GM19438 (cell line): ENCODE results near the gene ZBTB5.

Source experiments
- ATAC-seq: cut with Tn5 transposase; IDR thresholded peaks from one replicate; pipeline ENCODE4 v1.9.1; 2021; ENCODE audit warnings: low read depth; ENCODE audit not compliant: unreplicated experiment

The ZBTB5 gene

DNA sequence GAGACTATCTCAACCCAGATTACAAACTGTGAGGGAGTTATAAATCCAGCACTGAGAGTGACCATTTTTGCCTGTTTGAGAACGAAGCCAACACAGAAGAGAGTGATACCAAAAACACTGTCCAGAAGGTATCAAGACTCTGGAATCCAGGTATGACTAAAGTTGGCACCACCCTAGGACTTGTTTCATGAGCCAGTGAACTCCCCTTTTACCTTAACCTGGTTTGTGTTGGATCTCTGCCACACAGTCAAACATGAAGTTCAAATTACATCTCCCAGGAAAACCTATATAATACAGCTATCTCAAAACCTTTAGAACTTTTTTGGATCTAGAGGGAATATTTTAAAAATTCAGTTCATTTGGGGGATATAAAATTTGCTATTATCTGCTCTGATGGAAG lies 11.4 kb downstream of the ZBTB5 start:
- no peak for ATAC-seq

GRCh38 chr9:37452611-37453010 lies 12.6 kb downstream of the ZBTB5 start:
- no peak for ATAC-seq

GRCh38 chr9:37451628-37452027 lies 13.6 kb downstream of the ZBTB5 start:
- no peak for ATAC-seq

DNA sequence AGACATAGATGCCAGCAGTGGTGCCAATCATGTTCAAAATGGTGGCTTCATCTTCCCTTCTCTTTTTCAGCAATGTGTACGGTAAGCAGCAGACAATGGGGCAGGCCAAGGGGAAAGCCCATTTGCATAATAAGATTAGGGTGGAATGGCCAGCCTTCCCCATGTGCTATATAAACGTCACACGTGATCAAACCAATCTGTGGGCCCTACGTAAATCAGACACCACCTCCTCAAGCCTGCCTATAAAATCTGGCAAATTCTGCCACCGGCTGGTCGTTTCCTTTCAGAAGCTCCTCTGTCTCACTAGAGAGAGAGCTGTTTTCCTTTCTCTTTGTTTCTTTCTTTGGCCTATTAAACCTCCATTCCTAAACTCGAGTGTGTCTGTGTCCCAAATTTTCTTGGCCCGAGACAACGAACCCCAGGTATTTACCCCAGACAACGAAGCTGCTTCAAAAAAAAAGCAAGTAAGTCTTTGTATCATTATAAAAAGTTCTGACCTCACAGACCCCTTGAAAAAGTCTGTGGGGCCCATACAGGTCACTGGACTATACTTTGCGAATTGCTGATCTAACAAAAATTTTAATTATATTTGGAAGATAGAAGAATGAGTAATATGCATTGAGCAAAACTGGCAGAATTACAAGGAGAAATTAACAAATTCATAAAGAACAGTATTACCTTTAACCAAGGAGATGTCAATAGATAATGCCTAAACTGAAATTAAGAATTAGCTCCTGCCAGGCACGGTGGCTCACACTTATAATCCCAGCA lies 15.2 kb downstream of the ZBTB5 start:
- ATAC-seq: no peak

DNA sequence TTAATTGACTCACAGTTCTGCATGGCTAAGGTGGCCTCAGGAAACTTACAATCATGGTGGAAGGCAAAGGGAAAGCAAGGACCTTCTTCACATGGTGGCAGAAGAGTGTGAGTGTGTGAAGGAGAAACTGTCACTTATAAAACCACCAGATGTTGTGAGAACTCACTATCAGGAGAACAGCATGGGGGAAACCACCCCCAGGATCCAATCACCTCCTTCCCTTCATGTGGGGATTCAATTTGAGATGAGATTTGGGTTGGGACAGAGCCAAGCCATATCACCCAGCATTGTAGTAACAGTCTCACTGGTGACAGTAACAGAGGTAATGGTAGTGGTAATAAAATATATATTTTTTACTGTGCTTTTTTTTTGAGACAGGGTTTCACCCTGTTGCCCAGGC lies 18.1 kb downstream of the ZBTB5 start:
- no peak for ATAC-seq

- no peak for ATAC-seq
Measured at GRCh38 chr9:37446401-37446800, 18.8 kb downstream of the ZBTB5 start.

- no peak for ATAC-seq
Measured at GRCh38 chr9:37445832-37446231, 19.4 kb downstream of the ZBTB5 start.

GRCh38 chr9:37444890-37445289 lies 20.4 kb downstream of the ZBTB5 start:
- ATAC-seq: no peak

DNA sequence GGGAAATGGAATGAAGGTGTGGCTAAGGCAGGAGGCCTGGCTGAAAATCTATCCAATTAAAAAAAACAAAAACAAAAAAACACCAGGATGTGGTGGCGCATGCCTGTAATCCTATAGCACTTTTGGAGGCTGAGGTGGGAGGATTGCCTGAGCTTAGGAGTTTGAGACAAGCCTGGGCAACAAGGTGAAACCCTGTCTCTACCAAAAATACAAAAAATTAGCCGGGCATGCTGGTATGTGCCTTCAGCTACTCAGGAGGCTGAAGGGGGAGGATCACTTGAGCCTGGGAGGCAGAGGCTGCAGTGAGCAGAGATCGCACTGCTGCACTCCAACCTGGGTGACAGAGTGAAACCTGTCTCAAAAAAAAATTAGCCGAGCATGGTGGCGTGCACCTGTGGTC lies 21.7 kb downstream of the ZBTB5 start:
- no peak for ATAC-seq

- no peak for ATAC-seq
Measured at GRCh38 chr9:37442556-37442955, 22.7 kb downstream of the ZBTB5 start.

DNA sequence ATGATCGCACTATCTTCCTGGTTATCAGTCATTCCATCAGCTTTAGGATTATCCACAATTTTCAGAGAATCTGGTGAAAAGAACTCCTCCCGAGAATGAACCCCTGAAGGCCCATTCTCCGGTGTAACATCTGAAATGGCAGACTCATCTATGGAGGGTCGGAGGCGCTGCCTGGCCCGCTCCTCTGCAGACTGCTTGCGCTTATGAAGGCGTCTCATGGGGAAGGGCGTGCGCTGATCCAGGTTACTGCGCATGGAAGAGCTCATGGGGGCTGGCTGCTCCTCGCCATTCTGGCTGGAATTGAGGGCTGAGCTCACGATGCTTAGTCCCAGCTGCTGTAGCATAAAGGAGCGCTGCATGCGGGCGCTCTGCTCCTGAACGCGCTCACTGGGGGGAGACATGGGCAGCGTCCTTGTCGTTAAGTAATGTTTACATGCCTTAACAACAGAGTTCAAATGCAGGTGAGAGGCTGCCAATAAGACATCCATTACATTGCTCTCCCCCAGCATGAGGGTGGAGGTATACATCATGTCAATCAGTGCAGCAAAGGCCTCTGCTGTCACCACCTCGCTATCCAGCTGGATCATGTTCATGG lies 23.4 kb downstream of the ZBTB5 start:
- ATAC-seq: no peak

DNA sequence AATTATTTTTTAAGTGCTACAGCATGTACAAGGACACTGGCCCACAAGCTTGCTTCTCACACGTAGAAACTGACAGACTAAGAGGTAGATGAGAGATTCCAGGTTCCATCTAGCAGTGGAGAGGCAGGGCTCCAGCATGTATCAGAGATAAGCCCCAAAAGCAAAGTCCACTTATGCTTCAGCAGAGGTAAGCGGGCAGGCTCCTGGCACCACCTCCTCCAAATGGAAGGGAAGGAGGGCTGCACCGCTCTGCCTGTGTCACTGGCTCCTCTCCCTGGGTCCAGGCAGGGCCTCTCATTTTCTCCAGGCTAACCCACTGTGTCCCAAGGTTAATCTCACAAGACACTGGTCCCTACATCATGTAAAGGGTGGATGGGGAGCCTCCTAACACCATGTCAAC lies 26.9 kb downstream of the ZBTB5 start:
- no peak for ATAC-seq

- no peak for ATAC-seq
Measured at GRCh38 chr9:37437621-37438020, 27.6 kb downstream of the ZBTB5 start.

DNA sequence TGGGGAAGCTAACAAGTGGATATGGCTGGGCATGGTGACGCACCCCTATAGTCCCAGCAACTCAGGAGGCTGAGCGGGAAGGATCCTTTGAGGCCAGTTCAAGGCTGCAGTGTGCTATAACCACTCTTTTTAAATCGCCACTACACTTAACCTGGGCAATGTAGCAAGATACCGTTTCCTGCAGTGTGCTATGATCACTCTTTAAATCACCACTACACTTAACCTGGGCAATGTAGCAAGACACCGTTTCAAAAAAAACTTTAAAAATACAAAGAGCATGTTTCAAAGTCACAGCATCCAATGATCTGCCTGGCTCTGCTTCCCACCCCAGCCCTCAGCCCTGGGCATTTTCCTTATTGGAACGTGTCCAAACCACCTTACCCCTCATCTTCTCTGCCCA lies 28.2 kb downstream of the ZBTB5 start:
- ATAC-seq: no peak

DNA sequence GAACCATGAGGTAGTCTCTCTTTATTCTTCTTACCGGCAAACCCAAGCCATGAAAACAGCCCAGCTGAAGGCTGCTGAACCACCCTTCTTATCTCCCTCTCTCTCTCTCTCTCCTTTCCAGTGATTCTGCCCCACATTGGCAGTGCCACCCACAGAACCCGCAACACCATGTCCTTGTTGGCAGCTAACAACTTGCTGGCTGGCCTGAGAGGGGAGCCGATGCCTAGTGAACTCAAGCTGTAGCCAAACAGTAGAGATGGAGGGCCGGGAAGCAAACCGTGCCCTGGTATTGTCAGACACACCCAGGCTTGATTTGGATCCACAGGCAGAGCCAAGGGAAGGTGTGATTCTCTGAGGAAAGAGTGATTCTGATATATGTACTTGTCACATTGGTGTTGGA lies 28.7 kb downstream of the ZBTB5 start:
- ATAC-seq: no peak

GRCh38 chr9:37433867-37434371 lies 31.3 kb downstream of the ZBTB5 start:
- no peak for ATAC-seq

- ATAC-seq: no peak
Measured at GRCh38 chr9:37432020-37432419, 33.2 kb downstream of the ZBTB5 start.

DNA sequence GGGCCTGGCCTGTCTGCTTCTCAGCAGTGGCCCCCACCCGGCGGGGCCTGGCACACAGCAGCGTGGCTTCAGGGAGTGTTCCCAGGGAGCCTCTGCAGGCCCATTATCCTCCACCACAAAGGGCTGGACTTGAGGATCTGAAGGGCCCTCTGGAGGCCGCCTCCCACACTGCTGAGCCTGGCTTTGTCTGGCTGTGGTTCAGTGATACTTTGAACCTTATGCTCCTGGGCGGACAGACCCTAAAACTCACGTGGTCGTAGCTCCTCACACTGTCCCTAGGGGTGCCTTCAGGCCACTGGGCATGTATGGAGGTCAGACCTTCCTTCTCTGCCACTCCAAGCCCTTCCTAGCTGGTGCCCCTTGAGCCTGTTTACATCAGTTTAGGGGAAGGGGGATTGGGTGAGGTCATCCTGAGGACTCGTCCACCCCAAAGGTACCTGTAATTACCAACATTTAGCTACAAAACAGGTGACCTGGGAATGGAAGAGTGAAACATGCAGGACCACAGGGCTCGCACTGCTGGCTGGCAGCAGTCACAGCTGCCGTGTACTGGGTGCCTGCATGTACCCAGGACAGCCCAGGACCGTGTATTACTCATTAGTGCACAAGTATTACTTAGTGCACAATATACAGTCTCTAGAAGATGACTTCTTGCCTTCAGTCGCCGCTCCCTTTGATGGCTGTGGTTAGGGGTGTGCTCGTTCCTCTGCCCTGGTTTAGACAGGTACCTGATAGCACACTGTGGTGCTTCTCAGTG lies 34.2 kb downstream of the ZBTB5 start:
- ATAC-seq: no peak

DNA sequence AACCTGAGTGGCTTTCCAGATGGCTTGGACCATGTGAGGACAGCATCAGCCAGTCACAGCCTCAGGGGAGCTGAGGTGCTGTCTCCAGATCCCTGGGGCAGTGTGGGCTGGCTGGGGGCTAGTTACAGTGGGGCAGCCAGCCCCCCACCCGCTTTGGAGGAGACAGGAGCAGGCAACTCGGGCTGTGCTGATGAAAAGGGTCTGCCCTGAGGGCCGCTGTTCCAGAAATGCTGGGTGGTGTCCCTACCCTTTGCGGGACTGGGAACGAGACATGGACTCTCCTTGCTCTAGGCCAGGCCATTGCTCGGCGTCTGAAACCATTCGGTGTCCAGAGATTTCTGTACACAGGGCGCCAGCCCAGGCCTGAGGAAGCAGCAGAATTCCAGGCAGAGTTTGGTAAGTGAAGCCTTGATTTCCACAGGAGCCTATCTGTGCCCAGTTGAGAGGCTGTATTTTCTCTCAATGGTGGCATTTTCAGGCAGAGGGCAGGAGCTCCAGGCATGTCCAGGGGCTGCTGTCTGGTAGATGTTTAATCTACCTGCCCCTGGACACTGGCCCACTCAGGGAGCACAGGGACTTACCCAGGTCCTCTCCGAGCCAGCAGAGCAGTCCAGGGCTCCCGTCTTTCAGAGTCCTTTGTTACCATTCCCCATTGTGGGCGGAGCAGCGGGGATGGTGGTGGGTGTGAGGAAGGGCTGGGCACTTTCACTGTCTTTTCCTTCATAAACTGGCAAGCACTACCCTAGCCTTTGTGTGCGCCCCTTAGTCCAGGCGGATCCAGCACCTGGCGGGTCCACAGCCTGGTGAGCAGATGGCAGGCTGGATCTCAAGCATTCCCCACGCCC lies 35.6 kb downstream of the ZBTB5 start:
- ATAC-seq: no peak

GRCh38 chr9:37428345-37428744 lies 36.9 kb downstream of the ZBTB5 start:
- no peak for ATAC-seq

GRCh38 chr9:37426846-37427245 lies 38.4 kb downstream of the ZBTB5 start:
- no peak for ATAC-seq
